ENCODE results near the gene ITGA11.

Gene ITGA11

DNA sequence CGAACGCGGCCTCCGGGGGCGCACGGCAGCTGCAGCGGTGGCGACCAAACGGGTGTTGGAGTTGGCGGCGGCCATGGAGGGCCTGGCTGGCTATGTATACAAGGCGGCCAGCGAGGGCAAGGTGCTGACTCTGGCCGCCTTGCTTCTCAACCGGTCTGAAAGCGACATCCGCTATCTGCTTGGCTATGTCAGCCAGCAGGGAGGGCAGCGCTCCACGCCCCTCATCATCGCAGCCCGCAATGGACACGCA lies 153.7 kb downstream of the ITGA11 start:
- H3K36me3 ChIP-seq (replicated peaks): no peaks in the 10 kb centered on the region
- in situ Hi-C loops (cut with HindIII; ENCODE audit: low pct_ligation_motif_present, low sequenced_read_pairs): no loop called here
- peak; percentile 56 for DNase-seq
- peak overlapping the region; percentile 82 for H3K4me3 ChIP-seq (ENCODE audit: low read depth, low read length)
- H3K27ac ChIP-seq: peak overlapping the region; percentile 84
- TF ChIP-seq, protein P1, sequence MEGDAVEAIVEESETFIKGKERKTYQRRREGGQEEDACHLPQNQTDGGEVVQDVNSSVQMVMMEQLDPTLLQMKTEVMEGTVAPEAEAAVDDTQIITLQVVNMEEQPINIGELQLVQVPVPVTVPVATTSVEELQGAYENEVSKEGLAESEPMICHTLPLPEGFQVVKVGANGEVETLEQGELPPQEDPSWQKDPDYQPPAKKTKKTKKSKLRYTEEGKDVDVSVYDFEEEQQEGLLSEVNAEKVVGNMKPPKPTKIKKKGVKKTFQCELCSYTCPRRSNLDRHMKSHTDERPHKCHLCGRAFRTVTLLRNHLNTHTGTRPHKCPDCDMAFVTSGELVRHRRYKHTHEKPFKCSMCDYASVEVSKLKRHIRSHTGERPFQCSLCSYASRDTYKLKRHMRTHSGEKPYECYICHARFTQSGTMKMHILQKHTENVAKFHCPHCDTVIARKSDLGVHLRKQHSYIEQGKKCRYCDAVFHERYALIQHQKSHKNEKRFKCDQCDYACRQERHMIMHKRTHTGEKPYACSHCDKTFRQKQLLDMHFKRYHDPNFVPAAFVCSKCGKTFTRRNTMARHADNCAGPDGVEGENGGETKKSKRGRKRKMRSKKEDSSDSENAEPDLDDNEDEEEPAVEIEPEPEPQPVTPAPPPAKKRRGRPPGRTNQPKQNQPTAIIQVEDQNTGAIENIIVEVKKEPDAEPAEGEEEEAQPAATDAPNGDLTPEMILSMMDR (IDR thresholded peaks at IDR 0.05; ENCODE audit: low read depth, low read length, missing control alignments): peak; percentile 60
- H3K27me3 ChIP-seq (replicated peaks): no peaks in the 10 kb centered on the region

DNA sequence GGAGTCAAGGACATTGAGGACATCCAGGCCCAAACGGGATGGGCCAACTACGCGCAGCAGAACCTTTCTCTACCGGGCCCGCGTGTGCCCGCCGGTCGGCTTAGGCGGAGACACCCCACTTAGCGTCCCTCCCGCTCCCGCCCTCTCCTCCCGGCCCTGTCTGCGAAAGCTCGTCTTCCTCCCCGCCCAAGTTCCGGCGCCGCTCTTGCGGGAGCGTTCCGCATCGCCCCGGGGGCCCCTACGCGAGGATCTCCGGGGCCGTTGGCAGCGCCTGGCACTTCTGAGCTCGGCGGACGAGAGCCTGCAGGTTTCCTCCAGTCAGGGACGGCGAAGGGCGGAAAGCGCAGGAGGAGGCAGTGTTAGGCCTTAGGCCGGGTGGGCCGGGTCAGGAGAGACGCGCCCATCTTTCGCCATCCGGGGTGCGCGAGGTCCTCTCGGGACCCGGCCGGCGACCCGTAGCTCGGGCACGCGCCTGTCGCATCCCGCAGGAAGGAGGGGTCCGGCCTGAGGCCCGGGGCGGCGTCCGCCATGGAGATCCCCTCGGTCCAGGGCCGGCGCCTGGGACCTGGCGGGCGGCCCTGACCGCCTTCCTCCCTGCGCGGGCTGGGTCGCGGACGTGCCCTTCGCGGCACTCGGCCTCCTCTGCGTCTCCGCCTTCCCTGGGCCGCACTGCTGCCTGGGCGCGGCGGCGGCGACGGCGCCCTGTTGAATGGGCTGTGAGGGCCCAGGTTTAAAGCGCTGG lies 154.2 kb downstream of the ITGA11 start, which contains the start of gene FEM1B:
Gene FEM1B, plus strand, starts transcription at position 143 of the 742 bp plus-strand sequence. CDS start 673 bp downstream, outside the sequence.
- in situ Hi-C loops (cut with HindIII; ENCODE audit: low pct_ligation_motif_present, low sequenced_read_pairs): no loop called here
- no peaks in the 10 kb centered on the region for H3K36me3 ChIP-seq (replicated peaks)
- H3K27ac ChIP-seq: peak within 1 kb of the TSS; percentile 84
- TF ChIP-seq, protein P1 (IDR thresholded peaks at IDR 0.05; ENCODE audit: low read depth, low read length, missing control alignments): peak; percentile 2
- H3K27me3 ChIP-seq (replicated peaks): no peaks in the 10 kb centered on the region
- peak; percentile 78 for DNase-seq
- H3K4me3 ChIP-seq (ENCODE audit: low read depth, low read length): peak within 1 kb of the TSS; percentile 82

DNA sequence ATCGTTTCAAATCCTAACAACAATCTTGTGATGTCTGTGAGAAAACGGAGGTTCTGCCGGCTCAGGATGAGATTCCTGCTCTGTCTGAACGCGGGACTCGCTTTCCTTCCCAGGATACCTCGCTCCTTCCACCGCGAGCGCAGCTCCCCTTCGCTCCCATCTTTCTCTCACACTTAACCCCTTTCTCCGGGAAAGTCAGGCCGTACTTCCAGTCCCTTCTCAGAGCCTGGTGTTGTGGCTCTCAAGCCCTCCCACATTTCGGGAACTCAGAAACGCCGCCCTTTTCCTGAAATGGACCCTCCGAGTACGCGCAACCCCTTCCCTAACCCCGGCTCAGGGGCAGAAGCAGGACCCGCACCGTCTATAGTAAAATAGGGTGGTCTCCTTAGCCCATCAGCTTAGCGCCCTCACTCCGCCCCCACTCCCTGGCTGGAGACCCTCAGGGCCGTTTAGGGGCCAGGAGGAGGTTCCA lies 154.8 kb downstream of the ITGA11 start:
- TF ChIP-seq, protein P1 (IDR thresholded peaks at IDR 0.05; ENCODE audit: low read depth, low read length, missing control alignments): no peak
- peak overlapping the region; percentile 84 for H3K27ac ChIP-seq
- no peak for DNase-seq
- in situ Hi-C loops (cut with HindIII; ENCODE audit: low pct_ligation_motif_present, low sequenced_read_pairs): no loop called here
- H3K27me3 ChIP-seq (replicated peaks): no peaks in the 10 kb centered on the region
- H3K36me3 ChIP-seq (replicated peaks): no peaks in the 10 kb centered on the region
- H3K4me3 ChIP-seq (ENCODE audit: low read depth, low read length): peak overlapping the region; percentile 82

DNA sequence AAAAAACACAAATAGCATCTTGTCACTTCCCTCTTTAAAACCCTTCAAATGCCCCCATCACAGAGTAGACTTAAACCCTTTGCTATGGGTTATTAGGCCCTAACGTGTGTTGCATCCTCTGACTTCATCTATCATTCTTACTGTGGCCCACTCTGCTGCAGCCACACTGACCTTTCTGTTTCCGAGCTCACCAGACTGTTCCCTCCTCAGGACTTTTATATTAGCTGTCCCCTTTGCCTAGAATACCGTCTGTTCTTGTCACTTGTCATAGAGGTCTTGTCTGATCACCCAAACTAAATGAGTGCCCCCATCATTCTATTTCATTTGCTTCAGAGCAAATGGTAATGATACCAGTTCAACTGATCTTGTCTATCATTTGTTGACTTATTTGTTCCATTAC lies 155.3 kb downstream of the ITGA11 start:
- TF ChIP-seq, protein P1 (IDR thresholded peaks at IDR 0.05; ENCODE audit: low read depth, low read length, missing control alignments): no peak

DNA sequence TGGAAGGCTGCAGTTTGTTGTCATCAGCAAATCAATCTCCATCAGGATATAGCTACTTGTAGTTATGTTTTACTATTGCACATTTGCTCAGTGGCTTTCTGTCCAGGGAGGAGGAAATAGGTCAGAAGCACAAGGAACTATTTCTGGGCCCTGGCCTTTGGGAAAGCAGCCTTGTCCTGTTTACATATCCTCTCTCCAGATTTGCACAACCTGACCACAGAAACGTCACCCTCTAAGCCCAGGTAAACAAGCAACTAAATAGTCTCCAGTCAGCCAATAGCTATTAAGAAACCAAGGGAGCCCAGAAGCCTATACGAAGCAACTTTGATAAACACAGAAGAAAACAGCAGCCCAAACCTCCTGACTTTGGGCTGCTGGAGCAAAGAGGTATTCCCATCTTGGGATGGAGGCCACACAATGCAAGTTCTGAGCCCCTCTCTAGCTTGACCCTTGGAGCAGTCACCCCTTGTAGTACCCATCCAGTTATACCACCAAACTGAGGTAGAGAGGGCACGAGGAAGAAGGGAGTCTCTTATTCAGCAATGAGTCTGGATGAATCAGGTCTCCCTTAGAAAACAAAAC lies 156.7 kb downstream of the ITGA11 start:
- no peak overlapping the region for H3K4me3 ChIP-seq (ENCODE audit: low read depth, low read length)

More for the DNA sequence above, 155.3 kb downstream of the ITGA11 start:
- no peaks in the 10 kb centered on the region for H3K27me3 ChIP-seq (replicated peaks)
- in situ Hi-C loops (cut with HindIII; ENCODE audit: low pct_ligation_motif_present, low sequenced_read_pairs): no loop called here
- no peaks in the 10 kb centered on the region for H3K36me3 ChIP-seq (replicated peaks)
- DNase-seq: no peak
- H3K4me3 ChIP-seq (ENCODE audit: low read depth, low read length): peak overlapping the region; percentile 82
- peak overlapping the region; percentile 84 for H3K27ac ChIP-seq

More for the DNA sequence above, 156.7 kb downstream of the ITGA11 start:
- no peaks in the 10 kb centered on the region for H3K36me3 ChIP-seq (replicated peaks)
- in situ Hi-C loops (cut with HindIII; ENCODE audit: low pct_ligation_motif_present, low sequenced_read_pairs): no loop called here
- no peaks in the 10 kb centered on the region for H3K27me3 ChIP-seq (replicated peaks)
- TF ChIP-seq, protein P1 (IDR thresholded peaks at IDR 0.05; ENCODE audit: low read depth, low read length, missing control alignments): no peak
- no peak overlapping the region for H3K27ac ChIP-seq
- no peak for DNase-seq

All from brain microvascular endothelial cell (primary cell).